GM21786 (cell line): ENCODE results near the gene PCDHB12.

Source experiments
- ATAC-seq: cut with Tn5 transposase; IDR thresholded peaks from one replicate; pipeline ENCODE4 v1.9.1; 2021; ENCODE audit not compliant: unreplicated experiment

PCDHB12 gene

DNA sequence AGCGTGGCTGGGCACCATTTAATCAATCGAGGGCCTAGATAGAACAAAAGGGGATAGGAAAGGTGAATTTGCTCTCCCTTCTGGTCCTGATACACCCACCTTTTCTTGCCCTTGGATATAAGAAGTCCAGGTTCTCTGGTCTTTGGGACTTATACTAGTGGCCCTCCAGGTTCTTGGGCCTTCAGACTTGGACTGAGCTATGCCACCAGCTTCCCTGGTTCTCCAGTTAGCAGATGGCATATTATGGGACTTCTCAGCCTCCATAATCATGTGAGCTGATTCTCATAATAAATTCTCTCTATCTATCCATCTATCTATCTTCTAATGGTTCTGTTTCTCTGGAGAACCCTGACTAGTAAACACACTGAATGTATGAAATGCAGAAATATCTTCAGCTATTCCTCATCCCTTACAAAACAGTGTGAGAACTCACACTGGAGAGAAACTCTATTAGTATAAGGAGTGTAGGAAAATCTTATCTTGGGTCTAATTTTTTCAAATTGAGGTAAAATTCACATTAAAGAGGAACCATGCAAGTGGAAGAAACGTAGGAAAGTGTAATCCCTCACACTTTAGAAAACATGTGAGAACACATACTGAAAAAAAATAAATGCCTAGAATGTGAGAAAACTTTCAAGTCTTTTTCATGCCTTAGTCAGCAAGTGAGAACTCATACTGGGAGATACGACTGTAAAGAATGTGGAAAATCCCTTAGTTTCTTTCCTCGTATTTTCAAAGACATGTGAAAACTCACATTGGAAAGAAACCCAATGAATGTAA lies 52.1 kb downstream of the PCDHB12 start:
- no peak for ATAC-seq

DNA sequence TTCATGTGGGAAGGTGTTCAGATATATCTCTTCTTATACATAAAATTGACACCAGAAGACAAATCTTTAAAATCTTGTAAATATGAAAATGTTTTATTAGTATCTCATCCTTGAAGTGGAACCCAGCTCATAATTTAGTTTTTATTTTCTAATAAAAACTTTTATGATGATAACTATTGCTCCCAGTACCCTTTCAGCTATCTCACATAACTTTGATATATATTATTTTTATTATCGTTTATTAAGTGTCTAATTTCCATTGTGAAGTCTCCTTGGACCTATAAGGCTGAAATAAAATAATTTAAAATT lies 52.7 kb downstream of the PCDHB12 start:
- no peak for ATAC-seq
